D721Med (cell line): ENCODE data around the gene KCTD14.

ENCODE experiments used
- DNase-seq: peaks from one replicate; pipeline ENCODE4 v3.0.0; 2011; ENCODE audit warnings: low spot score; ENCODE audit not compliant: insufficient read length
- FAIRE-seq: peaks from 2 replicates; lab custom pipeline; 2011; peaks lifted over from hg19 to GRCh38; lab: Jason Lieb, UNC
- CTCF ChIP-seq: IDR thresholded peaks from 2 replicates; pipeline ENCODE4 v1.5.1; 2012; ENCODE audit warnings: mild to moderate bottlenecking, control low read depth; ENCODE audit not compliant: insufficient read depth; ENCODE audit errors: missing control alignments

The KCTD14 gene

GRCh38 chr11:77981346-77981947 lies 41.6 kb downstream of the KCTD14 start:
- TF ChIP-seq CTCF = no peak
- FAIRE-seq (no peak), DNase-seq (no peak)

GRCh38 chr11:77968337-77968736 lies 54.7 kb downstream of the KCTD14 start:
- FAIRE-seq (no peak), DNase-seq (no peak)
- no peak for TF ChIP-seq CTCF

- no peak for TF ChIP-seq CTCF
- no peak for FAIRE-seq
- DNase-seq = no peak
Observed at GRCh38 chr11:77967753-77968152, 55.3 kb downstream of the KCTD14 start.

- TF ChIP-seq CTCF = no peak
- DNase-seq (no peak), FAIRE-seq (no peak)
Observed at GRCh38 chr11:77967121-77967520, 56.0 kb downstream of the KCTD14 start.

GRCh38 chr11:77966338-77966737 lies 56.7 kb downstream of the KCTD14 start:
- TF ChIP-seq CTCF = no peak
- no peak for FAIRE-seq
- DNase-seq = no peak
